ENCODE data around the gene LPP. TPM values are rescaled to one million over a fixed set of nuclear protein-coding genes. Genes with fewer than 3 reads are reported as not detected.

LPP gene
- polyA plus RNA-seq, 3 donors = 24.5 to 26.1 (median 25.4) TPM

DNA sequence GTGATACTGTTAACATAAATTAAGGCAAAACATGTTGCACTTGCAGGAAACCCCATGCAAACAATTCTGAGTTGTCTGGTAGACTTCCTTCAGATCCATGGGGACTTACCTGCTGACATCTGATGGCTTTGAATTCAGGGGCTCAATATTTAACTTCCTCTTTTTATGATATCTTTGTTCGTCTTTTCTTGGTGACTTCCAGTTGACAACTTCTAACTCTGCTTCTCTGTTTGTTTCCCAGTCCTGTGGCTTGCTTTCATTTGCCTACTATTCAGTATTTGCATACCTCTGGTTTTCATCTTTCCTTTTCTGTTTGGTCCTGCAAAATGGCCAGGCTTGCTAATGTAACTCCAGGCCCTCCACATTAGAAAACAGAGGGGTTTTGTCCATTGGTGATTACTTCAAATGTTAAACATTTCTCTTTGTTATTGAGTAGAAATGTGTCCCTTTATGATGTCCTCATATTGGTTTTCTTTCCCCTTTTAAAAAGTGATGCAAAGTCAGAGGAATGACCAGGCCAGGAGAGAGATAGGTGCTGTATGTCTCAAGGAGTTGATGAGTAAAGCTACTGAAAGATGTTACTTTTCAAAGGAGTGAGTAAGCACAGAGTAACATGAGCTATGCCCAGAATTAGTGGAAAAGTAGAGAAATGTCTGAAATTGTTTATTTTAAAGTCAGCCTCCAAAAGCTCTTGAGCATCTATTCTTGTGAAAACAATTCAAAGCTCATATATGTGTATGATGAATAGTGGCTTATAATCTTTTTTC is 335.9 kb downstream of the LPP start:
- no peak for DNase-seq (ENCODE audit: low read depth in 3 of 3, low spot score in 2 of 3)

DNA sequence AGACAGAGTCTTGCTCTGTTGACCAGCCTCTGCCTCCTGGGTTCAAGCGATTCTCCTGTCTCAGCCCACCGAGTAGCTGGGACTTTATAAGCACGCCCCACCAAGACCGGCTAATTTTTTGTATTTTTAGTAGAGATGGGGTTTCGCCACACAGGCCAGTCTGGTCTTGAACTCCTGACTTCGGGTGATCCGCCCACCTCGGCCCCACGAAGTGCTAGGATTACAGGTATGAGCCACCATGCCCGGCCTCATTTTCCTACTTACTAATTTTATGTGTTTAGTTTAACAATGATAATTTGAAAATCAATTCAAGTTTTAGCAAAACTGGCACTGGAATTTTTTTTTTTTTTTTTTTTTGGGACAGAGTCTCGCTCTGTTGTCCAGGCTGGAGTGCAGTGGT is 336.5 kb downstream of the LPP start:
- no peak for DNase-seq (ENCODE audit: low read depth in 3 of 3, low spot score in 2 of 3)

DNA sequence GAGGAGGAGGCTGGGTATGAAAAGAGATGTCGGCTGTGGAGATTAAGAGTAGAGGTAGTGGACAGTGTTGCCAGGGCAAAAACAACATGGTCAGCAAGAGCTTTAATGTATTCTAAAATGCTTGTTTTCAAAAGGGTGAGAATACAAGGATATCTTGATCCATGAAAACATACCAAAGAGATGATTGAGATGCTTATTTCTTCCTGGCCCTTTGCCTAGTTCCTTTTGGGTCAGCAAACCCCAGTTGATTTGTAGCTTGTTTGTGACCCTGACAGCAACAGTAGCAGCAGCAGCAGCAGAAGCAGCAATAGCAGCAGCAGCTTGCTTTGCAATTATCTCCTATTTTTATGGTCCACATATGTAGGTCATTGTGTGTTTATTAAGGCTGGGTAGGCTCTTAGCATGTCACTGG is 337.3 kb downstream of the LPP start:
- no peak for DNase-seq (ENCODE audit: low read depth in 3 of 3, low spot score in 2 of 3)

DNA sequence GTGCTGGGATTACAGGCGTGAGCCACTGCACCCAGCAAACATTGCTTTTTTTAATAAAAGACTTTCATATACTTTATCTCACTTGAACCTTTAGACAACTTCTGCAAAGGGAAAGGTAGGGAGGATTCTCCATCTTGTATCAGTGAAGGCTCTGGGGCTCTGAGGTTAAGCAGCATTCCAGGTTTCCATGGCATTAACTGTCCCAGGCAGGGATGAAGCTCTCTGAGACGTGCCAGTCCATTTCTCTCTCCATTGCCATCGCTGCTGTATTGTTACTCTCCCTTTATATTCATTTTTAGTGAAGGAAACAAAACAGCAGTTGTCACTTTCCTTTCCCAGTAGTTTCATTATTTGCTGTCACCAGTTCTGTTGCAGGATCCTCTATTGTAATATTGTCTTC is 342.4 kb downstream of the LPP start:
- DNase-seq (ENCODE audit: low read depth in 3 of 3, low spot score in 2 of 3) = no peak

DNA sequence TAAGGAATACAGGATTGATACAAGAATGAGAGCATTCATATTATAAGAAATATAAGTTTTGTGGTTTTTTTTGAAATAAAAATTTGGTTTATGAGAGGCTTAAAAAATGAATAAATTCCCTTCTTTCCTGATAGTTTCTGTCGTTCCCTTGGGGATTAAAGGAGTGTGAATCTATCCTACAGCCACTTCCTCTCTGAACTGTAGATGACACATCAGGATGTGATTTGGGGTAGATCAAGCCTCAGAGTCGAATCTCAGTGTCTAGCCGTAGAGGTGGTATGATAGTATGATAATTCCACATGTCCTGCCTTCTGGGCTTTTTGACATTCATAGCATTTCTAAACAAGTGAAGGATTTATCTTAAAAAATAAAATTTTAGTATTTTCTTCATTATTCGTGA is 343.1 kb downstream of the LPP start:
- DNase-seq (ENCODE audit: low read depth in 3 of 3, low spot score in 2 of 3) = no peak

DNA sequence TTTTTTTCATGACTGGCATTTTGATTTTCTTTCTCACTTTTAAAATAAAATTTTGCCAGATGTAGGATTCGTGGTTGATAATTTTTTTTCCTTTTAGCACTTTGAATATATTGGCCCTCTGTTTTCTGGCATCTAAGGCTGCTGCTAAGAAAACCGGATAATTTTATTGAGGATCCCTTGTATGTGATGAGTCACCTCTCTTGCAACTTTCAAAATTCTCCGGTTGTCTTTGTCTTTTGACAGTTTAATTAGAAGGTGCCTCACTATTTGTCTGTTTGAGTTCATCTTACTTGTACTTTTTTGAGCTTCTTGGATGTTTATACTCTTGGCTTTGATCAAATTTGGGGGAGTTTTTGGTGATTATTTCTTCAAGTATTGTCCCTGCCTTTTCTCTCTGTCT is 349.7 kb downstream of the LPP start:
- DNase-seq (ENCODE audit: low read depth in 3 of 3, low spot score in 2 of 3) = no peak

DNA sequence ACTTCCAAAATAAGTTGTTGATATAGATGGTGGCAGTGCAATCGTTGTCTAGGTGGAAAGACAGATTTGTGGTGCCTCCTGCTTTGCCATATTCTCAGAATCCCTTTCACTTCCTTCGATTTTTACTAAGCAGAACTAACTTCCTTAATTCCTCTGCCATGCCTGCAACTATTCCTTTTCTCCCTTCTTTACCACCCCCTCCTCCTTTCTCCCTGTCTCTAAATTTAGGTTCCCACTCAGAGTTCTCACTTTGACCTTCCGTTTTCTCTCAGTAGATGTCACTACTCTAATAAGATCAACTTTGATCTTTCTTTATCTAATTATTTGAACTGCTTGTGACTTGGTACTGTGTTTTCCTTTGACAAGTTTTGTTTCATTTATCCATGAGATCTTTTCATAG is 351.2 kb downstream of the LPP start:
- no peak for DNase-seq (ENCODE audit: low read depth in 3 of 3, low spot score in 2 of 3)

DNA sequence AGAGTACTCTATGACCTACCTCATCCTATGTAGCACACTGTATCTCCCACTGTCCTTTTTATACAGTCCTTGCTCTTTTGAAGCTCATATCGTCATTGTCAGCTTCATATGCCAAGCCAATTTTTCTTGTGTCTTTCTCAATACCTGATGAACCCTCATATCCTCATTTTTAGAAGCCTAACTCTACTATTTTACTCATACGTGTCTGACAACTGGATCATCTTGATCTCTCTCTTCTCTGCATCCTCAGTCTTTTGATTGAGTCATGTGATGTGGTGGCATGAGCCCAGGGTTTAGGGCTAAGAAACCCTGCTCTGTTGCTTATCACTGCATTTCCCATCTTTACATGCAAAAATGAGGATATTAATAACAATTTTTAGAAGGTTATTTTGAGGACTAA is 352.0 kb downstream of the LPP start:
- DNase-seq (ENCODE audit: low read depth in 3 of 3, low spot score in 2 of 3) = no peak

DNA sequence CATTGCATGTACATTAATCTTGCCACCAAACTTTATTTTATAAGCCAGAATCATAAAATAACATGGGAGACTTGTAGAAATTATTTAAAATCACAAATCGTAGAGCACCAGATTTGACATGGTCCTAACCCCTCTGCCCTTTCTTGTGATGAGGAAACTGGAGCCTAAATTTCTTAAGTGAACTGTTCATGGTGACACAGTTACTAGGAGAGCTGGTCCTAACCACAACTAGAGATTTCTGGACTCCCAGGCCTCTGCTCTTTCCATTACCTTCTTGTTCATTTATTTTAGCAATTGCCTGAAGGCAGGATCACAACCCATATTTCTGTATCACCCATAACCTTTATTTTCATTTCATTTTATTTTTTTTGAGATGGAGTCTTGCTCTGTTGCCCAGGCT is 352.5 kb downstream of the LPP start:
- DNase-seq (ENCODE audit: low read depth in 3 of 3, low spot score in 2 of 3) = no peak

DNA sequence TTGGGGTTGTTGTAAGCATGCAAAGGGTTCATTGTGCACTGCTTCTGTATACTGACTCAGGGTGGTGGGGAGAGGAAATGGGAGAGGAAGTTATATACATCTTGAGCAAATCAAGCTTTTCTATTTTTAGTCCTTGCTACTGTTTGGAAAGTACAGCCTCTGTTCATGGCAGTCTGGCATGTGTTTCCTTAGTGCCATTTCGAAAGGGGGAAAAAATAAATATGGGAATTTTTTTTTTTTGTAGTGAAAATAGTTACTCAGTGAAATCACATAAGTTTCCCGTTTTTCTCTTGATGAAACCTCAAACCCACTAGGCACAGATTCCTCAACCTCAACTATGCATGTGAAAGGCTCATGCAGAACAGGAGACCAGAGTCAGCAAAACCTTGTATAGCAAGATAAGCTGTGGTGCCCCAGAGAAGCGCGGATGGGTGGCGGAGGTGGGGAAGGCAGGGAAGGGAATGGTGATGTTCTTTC is 353.3 kb downstream of the LPP start:
- no peak for DNase-seq (ENCODE audit: low read depth in 3 of 3, low spot score in 2 of 3)

DNA sequence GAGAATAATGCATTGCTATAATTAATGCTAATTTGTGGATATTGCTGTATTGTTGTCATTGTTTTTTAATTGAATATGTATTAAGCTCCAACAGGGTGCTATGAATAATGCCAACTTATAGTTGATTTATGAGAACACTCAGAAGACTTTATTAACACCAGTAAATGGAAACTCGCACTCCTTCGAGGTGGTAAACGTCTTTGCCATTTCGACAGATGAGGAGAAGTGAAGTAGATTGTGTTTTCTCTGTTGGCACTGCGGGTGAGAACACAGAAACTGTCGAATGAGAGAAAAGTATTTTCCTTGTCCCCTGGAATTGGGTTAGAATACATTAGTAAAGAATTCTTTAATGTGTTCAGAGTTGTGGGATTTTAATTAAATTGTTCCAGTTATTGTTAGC is 354.5 kb downstream of the LPP start:
- no peak for DNase-seq (ENCODE audit: low read depth in 3 of 3, low spot score in 2 of 3)

DNA sequence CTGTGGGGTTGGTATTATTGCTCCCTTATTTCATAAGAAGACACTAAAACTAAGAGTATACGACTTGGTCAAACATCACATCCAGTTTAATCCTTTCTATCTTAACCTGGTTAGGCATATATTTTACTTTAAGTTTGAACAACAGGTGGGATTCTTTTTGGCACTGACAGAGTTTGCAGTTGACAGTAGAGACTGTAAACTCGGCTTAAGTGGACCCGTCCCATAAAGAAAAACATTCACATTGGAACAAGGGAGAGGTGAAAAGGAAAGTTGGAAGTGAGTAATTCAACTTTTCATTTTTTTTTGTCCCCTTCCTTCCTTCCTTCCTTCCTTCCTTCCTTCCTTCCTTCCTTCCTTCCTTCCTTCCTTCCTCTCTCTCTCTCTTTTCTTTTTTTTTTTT is 355.4 kb downstream of the LPP start:
- DNase-seq (ENCODE audit: low read depth in 3 of 3, low spot score in 2 of 3) = no peak

DNA sequence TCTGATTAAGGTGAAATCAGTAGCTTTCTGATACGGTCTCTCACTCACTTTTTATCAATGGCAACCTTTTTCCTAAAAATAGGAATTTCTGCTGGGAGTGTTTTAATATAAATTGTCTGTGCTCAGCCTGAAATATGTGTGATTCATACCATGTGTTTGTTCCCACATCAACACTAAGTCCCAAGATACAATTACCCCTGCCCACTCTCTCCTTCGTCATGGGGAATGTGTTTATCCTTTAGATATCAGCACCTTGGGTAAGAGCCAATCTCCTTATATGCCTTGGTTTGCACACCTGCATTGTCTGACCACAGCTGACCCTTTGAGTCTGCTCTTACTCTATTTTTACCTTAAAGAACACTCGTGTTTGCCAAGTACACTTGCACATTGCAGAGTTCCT is 356.4 kb downstream of the LPP start:
- DNase-seq (ENCODE audit: low read depth in 3 of 3, low spot score in 2 of 3) = no peak

DNA sequence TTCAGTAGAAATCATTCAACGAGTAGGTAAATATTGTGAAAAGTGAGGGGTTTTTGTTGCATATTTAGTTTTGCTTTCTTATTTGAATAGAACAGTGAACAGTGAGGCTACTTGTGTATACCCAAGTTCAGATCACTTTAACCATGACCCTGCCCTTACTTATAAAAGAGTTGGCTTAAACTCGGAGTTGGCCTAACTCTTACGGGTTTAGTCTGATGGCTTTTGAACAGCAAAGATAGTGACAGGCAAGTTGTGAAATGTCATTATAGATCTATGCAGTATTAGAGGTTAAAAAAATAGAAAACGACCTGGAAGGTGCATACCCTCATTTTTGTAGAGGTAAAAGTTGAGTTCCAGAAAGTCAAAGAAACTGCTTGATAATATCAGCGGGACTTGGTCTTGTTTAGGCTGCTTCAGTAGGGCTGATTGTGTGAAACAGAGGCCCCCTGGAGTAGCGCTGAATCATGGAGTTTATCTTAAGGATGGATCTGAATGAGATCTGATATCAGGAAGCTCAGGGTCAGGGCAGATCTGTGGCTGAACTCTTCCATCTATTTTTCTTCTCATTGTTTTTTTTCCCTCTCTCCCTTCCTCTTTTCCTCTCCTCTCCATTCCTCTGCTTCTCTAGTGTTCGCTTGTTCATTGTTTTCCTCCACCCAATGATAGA is 359.8 kb downstream of the LPP start:
- DNase-seq (ENCODE audit: low read depth in 3 of 3, low spot score in 2 of 3) = no peak

DNA sequence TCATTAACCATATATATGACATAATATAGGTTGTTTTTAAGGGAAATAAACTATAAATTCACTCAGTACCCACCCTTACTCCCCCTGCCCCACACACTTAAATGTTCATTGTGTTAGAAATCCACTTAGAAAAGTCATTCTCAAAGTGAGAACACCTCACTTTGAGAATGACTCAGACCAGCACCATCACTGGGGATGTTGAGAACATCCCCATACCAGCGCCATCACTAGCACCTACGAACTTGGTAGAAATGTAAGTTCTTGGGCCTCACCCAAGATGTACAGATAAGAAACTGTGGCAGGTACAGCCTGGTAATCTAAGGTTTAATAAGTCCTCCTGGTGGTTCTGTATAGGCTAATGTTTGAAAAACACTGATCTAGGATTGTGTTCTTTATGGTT is 362.6 kb downstream of the LPP start:
- DNase-seq (ENCODE audit: low read depth in 3 of 3, low spot score in 2 of 3) = no peak

DNA sequence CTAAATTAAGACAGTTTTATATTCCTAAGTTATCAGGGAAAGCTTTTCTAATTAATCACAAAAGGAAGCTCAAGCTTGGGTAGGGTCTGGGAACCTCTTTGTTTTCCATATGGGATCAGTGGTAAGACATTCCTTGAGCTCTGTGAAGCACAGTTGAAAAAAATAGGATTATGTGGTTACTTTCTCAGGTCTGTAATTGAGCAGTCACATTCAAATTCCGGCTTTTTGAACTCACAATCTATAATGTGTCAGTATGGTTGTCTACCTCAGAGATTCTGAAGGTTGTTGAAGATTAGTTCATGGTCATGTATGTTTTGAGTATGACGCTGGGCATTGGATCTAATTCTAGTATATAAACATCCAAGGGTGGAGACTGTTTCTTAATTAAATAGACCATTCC is 364.5 kb downstream of the LPP start:
- DNase-seq (ENCODE audit: low read depth in 3 of 3, low spot score in 2 of 3) = no peak

DNA sequence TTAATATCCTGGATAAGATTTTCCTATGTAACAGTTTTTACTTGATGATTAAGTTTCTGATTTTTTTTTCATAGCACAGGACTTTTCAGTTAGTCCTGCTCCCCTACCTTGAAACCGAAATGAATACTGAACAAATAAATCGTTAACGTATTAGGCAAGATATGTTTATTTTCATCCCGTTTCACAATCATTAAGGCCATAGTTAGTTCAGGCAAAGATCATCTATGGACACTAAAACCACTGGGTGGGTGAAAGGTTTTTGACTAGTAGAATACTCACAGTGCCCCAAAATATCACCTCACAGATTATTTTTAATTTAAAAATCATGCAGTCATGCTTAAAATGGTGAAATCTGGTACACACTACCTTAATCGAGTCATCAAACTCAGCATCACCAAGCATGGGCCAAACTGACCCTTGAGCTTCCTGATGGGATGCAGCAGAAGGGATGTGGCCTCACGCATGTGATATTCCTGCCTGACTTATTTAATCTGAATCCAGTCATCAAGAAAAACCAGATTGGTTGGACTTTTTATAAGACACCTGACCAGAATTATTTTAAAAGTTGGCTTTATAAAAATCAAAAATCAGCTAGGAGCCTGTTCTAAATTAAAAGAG is 365.0 kb downstream of the LPP start:
- no peak for DNase-seq (ENCODE audit: low read depth in 3 of 3, low spot score in 2 of 3)

DNA sequence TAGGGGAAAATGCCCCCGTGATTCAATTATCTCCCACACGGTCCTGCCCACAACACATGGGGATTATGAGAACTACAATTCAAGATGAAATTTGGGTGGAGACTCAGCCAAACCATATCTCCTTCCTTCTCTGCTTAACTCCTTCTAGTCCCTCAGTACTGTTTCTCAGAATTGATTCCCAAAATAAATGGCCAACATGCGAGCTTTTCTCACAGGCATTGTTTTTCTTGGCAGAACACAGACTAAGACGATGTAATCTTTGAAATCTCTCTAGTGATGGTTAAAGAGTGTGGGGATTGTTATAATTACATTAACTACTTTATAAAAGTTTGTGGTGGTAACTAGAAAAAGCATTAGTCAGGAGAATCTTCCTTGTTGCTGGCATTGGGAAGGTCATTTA is 366.5 kb downstream of the LPP start:
- no peak for DNase-seq (ENCODE audit: low read depth in 3 of 3, low spot score in 2 of 3)

DNA sequence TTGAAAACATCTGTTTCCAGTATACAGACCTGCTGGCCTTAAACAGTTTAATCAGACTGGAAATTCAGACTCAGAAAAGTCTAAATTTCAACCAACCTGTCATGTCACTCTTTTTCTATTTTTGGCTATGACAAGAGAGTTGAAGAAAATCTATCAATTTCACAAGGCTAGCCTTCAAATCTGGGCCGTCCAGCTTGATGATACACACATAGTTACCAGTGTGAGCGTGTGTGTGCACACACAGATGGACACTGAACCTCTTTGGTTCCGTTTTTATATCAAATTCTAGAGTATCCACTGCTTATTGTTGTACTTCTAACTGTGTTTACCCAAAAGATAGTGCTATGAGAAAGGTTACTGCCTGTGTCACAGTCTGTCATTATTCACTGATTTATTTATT is 368.2 kb downstream of the LPP start:
- DNase-seq (ENCODE audit: low read depth in 3 of 3, low spot score in 2 of 3) = no peak

DNA sequence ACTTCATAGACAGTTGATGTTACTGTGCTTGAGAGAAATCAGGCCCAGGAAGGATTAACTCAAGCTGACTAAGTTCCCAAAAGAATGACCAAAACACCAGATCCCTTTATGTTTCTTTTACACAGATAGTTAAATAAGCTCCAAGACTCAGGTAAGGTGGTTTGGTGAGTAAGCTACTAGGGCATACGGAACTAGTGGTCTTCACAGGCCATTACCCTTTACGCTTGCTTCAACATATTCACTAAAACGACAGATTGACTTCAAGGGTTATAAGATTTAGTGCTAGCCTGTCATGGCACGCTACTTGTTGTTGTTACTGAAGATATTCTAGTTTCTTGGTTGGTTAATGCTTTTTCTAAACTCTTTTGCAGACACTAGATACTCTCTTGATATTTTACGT is 369.3 kb downstream of the LPP start:
- DNase-seq (ENCODE audit: low read depth in 3 of 3, low spot score in 2 of 3) = peak in 1 of 3 donors; percentile 8

DNA sequence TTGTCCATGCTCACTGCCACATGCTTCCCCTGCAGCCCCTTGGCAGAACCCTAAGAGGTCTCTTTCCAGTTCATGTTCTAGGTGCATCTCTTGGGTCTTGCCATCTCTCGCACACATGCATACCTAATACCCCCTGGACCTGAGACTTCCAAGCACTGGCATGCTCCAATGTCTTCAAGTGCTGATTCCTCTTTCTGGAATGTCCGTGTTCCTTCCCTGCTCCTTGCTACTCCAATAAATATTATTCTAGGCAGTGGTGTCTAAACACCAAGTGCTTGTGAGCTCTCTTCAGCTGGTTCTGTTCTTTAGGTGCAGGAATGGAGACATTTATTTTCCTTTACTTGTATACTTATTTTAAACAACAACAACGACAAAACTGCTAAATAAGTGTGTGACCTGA is 370.1 kb downstream of the LPP start:
- DNase-seq (ENCODE audit: low read depth in 3 of 3, low spot score in 2 of 3) = no peak

DNA sequence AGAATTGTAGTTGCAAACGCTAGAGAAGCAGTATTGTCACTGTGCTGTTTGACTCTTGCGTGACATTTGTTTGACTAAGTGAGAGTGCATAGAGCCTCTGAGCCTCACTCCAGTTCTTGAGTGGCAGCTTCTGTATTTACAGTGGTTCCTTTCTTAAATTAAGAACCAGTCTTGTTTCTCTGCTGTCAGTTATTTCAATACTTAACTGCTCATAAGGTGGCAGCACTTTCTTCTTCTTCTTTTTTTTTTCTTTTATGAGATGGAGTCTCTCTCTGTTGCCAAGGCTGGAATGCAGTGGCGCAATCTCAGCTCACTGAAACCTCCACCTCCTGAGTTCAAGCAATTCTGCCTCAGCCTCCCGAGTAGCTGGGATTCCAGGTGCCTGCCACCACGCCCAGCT is 372.1 kb downstream of the LPP start:
- DNase-seq (ENCODE audit: low read depth in 3 of 3, low spot score in 2 of 3) = no peak

All from right renal cortex interstitium (tissue), 3 donors.